H1 (cell line): ENCODE measurements around the gene PDE1C. TPM values are rescaled to one million over a fixed set of nuclear protein-coding genes. Genes with fewer than 3 reads are reported as not detected.

Source experiments
- CTCF ChIA-PET: fragments of 300-600 bp; sonication (Branson Sonifier 250); formaldehyde crosslinking; loops from one replicate; lab custom pipeline; 2021; ENCODE audit not compliant: partially characterized antibody; lab: Charles Lee
- POLR2A ChIA-PET: fragments of 300-600 bp; sonication (Branson Sonifier 250); formaldehyde crosslinking; loops from one replicate; lab custom pipeline; 2021; ENCODE audit warnings: inconsistent platforms; ENCODE audit not compliant: partially characterized antibody; lab: Charles Lee
- DNase-seq, 2 experiments: peaks; one replicate each; pipeline versions ENCODE4 v3.0.0 to v3.0.0-alpha.2; 2010 to 2022; ENCODE audit warnings: low spot score in 2 of 2, low read depth in 1 of 2, mixed read lengths in 1 of 2
- FAIRE-seq: peaks from 2 replicates; lab custom pipeline; 2011; peaks lifted over from hg19 to GRCh38; lab: Jason Lieb, UNC
- H2AFZ ChIP-seq: 2 replicates; pipeline ENCODE4 v1.8.1; 2012; ENCODE audit warnings: low read length, inconsistent platforms
- H2AK5ac ChIP-seq: 2 replicates; pipeline ENCODE4 v1.6.1; 2013; ENCODE audit warnings: low read depth, low read length
- H2BK120ac ChIP-seq: replicated peaks from 2 replicates; pipeline ENCODE3; 2013; ENCODE audit warnings: low read depth, low read length, inconsistent platforms
- H2BK12ac ChIP-seq: 2 replicates; pipeline ENCODE4 v1.6.1; 2013; ENCODE audit warnings: low read depth, low read length
- H2BK15ac ChIP-seq: 2 replicates; pipeline ENCODE4 v1.6.1; 2013; ENCODE audit warnings: low read length
- H2BK20ac ChIP-seq: 2 replicates; pipeline ENCODE4 v1.6.1; 2013; ENCODE audit warnings: low read length
- H2BK5ac ChIP-seq: 2 replicates; pipeline ENCODE4 v1.6.1; 2013; ENCODE audit warnings: low read depth, low read length
- H3K14ac ChIP-seq: 2 replicates; pipeline ENCODE4 v1.6.1; 2013; ENCODE audit warnings: inconsistent platforms; ENCODE audit not compliant: insufficient read length
- H3K18ac ChIP-seq: 2 replicates; pipeline ENCODE4 v1.6.1; 2013; ENCODE audit warnings: low read length; ENCODE audit errors: extremely low read depth
- H3K23ac ChIP-seq: 2 replicates; pipeline ENCODE4 v1.6.1; 2013; ENCODE audit warnings: inconsistent platforms; ENCODE audit not compliant: insufficient read length
- H3K23me2 ChIP-seq: 2 replicates; pipeline ENCODE4 v1.6.1; 2013; ENCODE audit warnings: low read depth, low read length
- H3K27ac ChIP-seq: 2 replicates; pipeline ENCODE4 v1.6.1; 2011; ENCODE audit warnings: low read depth, low read length, inconsistent platforms
- H3K27me3 ChIP-seq, 4 experiments: replicated peaks in 1 of 4; 1 replicate in 1 of 4; 2 replicates in 3 of 4; pipeline versions ENCODE4 v1.6.1 to v1.8.1; 2011 to 2013; ENCODE audit warnings: low read length in 3 of 4, mild to moderate bottlenecking in 3 of 4, inconsistent platforms in 2 of 4, mixed read lengths in 2 of 4, moderate library complexity in 1 of 4; ENCODE audit not compliant: control insufficient read depth in 3 of 4, insufficient read depth in 3 of 4; ENCODE audit errors: extremely low read depth in 1 of 4
- H3K36me3 ChIP-seq, 4 experiments: 2 replicates each; pipeline versions ENCODE4 v1.6.1 to v1.8.1; 2011 to 2013; ENCODE audit warnings: mild to moderate bottlenecking in 4 of 4, low read length in 3 of 4, moderate library complexity in 2 of 4, control low read depth in 1 of 4, inconsistent platforms in 1 of 4; ENCODE audit not compliant: insufficient read depth in 4 of 4, control insufficient read depth in 2 of 4
- H3K4ac ChIP-seq: replicated peaks from 2 replicates; pipeline ENCODE3; 2013; ENCODE audit warnings: low read length, low read depth, mixed read lengths, inconsistent platforms; ENCODE audit not compliant: insufficient read length
- H3K4me1 ChIP-seq, 4 experiments: replicated peaks in 1 of 4; 1 replicate in 1 of 4; 2 replicates in 3 of 4; pipeline versions ENCODE4 v1.6.1 to v1.8.1; 2011 to 2013; ENCODE audit warnings: low read length in 3 of 4, inconsistent platforms in 2 of 4, mixed read lengths in 1 of 4; ENCODE audit not compliant: insufficient read depth in 4 of 4, control insufficient read depth in 3 of 4
- H3K4me2 ChIP-seq, 2 experiments: 2 replicates each; pipeline versions ENCODE4 v1.6.1 to v1.8.1; 2011 to 2013; ENCODE audit warnings: low read depth in 2 of 2, low read length in 2 of 2, control low read depth in 1 of 2, inconsistent platforms in 1 of 2, mild to moderate bottlenecking in 1 of 2; ENCODE audit not compliant: insufficient read depth in 1 of 2
- H3K4me3 ChIP-seq, 4 experiments: fragments of 200-600, 300-600 bp in 1 of 4; sonication (generic), shearing (Covaris generic), sonication (Bioruptor Twin) in 1 of 4; 2 replicates each; pipeline versions ENCODE4 v1.5.1 to v1.8.1; 2011 to 2016; ENCODE audit warnings: low read length in 4 of 4, low read depth in 3 of 4, control low read depth in 2 of 4, inconsistent platforms in 2 of 4, mild to moderate bottlenecking in 2 of 4, mixed read lengths in 1 of 4, moderate library complexity in 1 of 4; ENCODE audit not compliant: insufficient read depth in 2 of 4; ENCODE audit errors: extremely low read depth in 1 of 4
- H3K56ac ChIP-seq: replicated peaks from 2 replicates; pipeline ENCODE3; 2013; ENCODE audit warnings: low read depth, mild to moderate bottlenecking, mixed read lengths, low read length, inconsistent platforms; ENCODE audit not compliant: insufficient read length
- H3K79me1 ChIP-seq: 2 replicates; pipeline ENCODE4 v1.6.1; 2013; ENCODE audit warnings: low read depth, low read length, control low read depth
- H3K79me2 ChIP-seq, 2 experiments: 2 replicates each; pipeline versions ENCODE4 v1.6.1 to v1.8.1; 2012 to 2013; ENCODE audit warnings: low read length in 2 of 2, mild to moderate bottlenecking in 2 of 2, inconsistent platforms in 1 of 2; ENCODE audit not compliant: insufficient read depth in 2 of 2, control insufficient read depth in 1 of 2
- H3K9ac ChIP-seq, 4 experiments: replicated peaks in 1 of 4; 1 replicate in 1 of 4; 2 replicates in 3 of 4; pipeline versions ENCODE4 v1.6.1 to v1.8.1; 2011 to 2013; ENCODE audit warnings: low read depth in 3 of 4, low read length in 3 of 4, control low read depth in 2 of 4, mild to moderate bottlenecking in 2 of 4, moderate library complexity in 2 of 4, inconsistent platforms in 1 of 4; ENCODE audit errors: extremely low read depth in 1 of 4
- H3K9me3 ChIP-seq, 2 experiments: 2 replicates each; pipeline versions ENCODE4 v1.6.1 to v1.8.1; 2012 to 2013; ENCODE audit warnings: mild to moderate bottlenecking in 2 of 2, moderate library complexity in 2 of 2, control low read depth in 1 of 2, inconsistent platforms in 1 of 2, low read depth in 1 of 2, low read length in 1 of 2, mixed read lengths in 1 of 2; ENCODE audit not compliant: insufficient read depth in 2 of 2
- H4K20me1 ChIP-seq, 2 experiments: replicated peaks in 1 of 2; 2 replicates each; pipeline versions ENCODE3 to v1.8.1; 2011 to 2013; ENCODE audit warnings: inconsistent platforms in 2 of 2, low read length in 2 of 2, mild to moderate bottlenecking in 1 of 2; ENCODE audit not compliant: insufficient read depth in 2 of 2, control insufficient read depth in 1 of 2
- H4K5ac ChIP-seq: 2 replicates; pipeline ENCODE4 v1.6.1; 2013; ENCODE audit warnings: low read length, low read depth, mixed read lengths, inconsistent platforms; ENCODE audit not compliant: insufficient read length
- H4K8ac ChIP-seq: 2 replicates; pipeline ENCODE4 v1.8.0; 2013; ENCODE audit warnings: mild to moderate bottlenecking, moderate library complexity, low read length, inconsistent platforms; ENCODE audit not compliant: insufficient read depth; ENCODE audit errors: extremely low read depth
- H4K91ac ChIP-seq: replicated peaks from 2 replicates; pipeline ENCODE3; 2013; ENCODE audit warnings: low read length, mixed read lengths, inconsistent platforms; ENCODE audit not compliant: insufficient read length
- ASH2L ChIP-seq: fragments of 200-600, 300-600 bp; sonication (generic); IDR thresholded peaks from one replicate; pipeline ENCODE4 v1.7.1; 2017; ENCODE audit warnings: low read length
- CREB1 ChIP-seq: IDR thresholded peaks from 2 replicates; pipeline ENCODE4 v1.6.1; 2012; ENCODE audit warnings: inconsistent platforms
- EP300 ChIP-seq, 2 experiments: IDR thresholded peaks; 1 replicate in 1 of 2; 2 replicates in 1 of 2; pipeline ENCODE4 v1.6.1; 2011 to 2012; ENCODE audit warnings: low read depth in 2 of 2, low read length in 2 of 2, mild to moderate bottlenecking in 2 of 2, borderline replicate concordance in 1 of 2, inconsistent platforms in 1 of 2, moderate library complexity in 1 of 2
- FOSL1 ChIP-seq: IDR thresholded peaks from 2 replicates; pipeline ENCODE4 v1.6.1; 2011; ENCODE audit warnings: mild to moderate bottlenecking, low read depth, low read length, moderate library complexity; ENCODE audit not compliant: insufficient read depth
- NANOG ChIP-seq: IDR thresholded peaks from 2 replicates; pipeline ENCODE4 v1.6.1; 2011; ENCODE audit warnings: low read length, low read depth, mild to moderate bottlenecking, inconsistent platforms; ENCODE audit not compliant: insufficient read depth, poor library complexity, severe bottlenecking
- RAD21 ChIP-seq, 2 experiments: IDR thresholded peaks in 1 of 2; conservative IDR thresholded peaks in 1 of 2; 2 replicates each; pipeline ENCODE4 v1.6.1; 2011; ENCODE audit warnings: low read depth in 2 of 2, low read length in 2 of 2, improper control_type of control experiment in 1 of 2, inconsistent platforms in 1 of 2, mild to moderate bottlenecking in 1 of 2, moderate library complexity in 1 of 2
- RNF2 ChIP-seq: fragments of 200-900, 300-1000 bp; sonication (generic); IDR thresholded peaks from 2 replicates; pipeline ENCODE4 v1.7.1; 2016; ENCODE audit warnings: borderline replicate concordance, low read depth, mild to moderate bottlenecking, antibody characterized with exemption, low read length; ENCODE audit not compliant: poor library complexity, severe bottlenecking; ENCODE audit errors: missing control alignments
- RXRA ChIP-seq: IDR thresholded peaks from 2 replicates; pipeline ENCODE4 v1.6.1; 2011; ENCODE audit warnings: low read depth, mild to moderate bottlenecking, low read length, moderate library complexity; ENCODE audit not compliant: insufficient read depth
- SIX5 ChIP-seq: IDR thresholded peaks from 2 replicates; pipeline ENCODE4 v1.6.1; 2011; ENCODE audit warnings: mild to moderate bottlenecking, low read depth, low read length
- TAF1 ChIP-seq: IDR thresholded peaks from 2 replicates; pipeline ENCODE4 v1.6.1; 2011; ENCODE audit warnings: mild to moderate bottlenecking, low read depth, low read length
- USF2 ChIP-seq: IDR thresholded peaks from 2 replicates; pipeline ENCODE4 v1.6.1; 2011; ENCODE audit warnings: low read length, improper control_type of control experiment
- WGBS, 2 experiments: shearing (Covaris generic) in 1 of 2; methylation state at CpG; one replicate each; pipeline versions ENCODE4 v1.1.6 to v1.1.7; 2013 to 2015; ENCODE audit warnings: low lambda C conversion rate in 2 of 2, mixed read lengths in 2 of 2, inconsistent platforms in 1 of 2, low coverage in 1 of 2, missing lambda C conversion rate in 1 of 2; ENCODE audit not compliant: insufficient replicate concordance in 2 of 2, insufficient coverage in 1 of 2, insufficient read length in 1 of 2; ENCODE audit errors: extremely low coverage in 1 of 2, missing lambda C conversion rate in 1 of 2; 5-methylcytosine and 5-hydroxymethylcytosine counted together
- polyA plus RNA-seq, 7 experiments: library from polyadenylated mRNA; depleted of rRNA in 3 of 7; stranded (reverse) in 5 of 7; unstranded in 2 of 7; fragments of >200 nt in 5 of 7; fragments of 200-250 nt in 2 of 7; gene quantifications; 1 replicate in 5 of 7; 2 replicates in 1 of 7; 4 replicates in 1 of 7; pipeline versions ENCODE4 v1.2.1 to v1.2.3, GENCODE V29; 2011 to 2013; ENCODE audit warnings: missing spikeins in 2 of 7, mixed read lengths in 2 of 7
- total RNA-seq: library from RNA; stranded (reverse); fragmentation: NEBNext Ultra II Directional; extraction: Animal tissue kit (Norgen Biotek cat#: 25700); gene quantifications from 2 replicates; pipeline ENCODE4 v1.2.1, GENCODE V29; 2021

The PDE1C gene
- total and polyA plus RNA-seq, 2 of the 8 experiments (the other 6 are each of a cell fraction or from before 2014, with no cell fraction given): 0.11 to 1.1 TPM

- 94% methylated on average over 11 of the region's 11 CpGs; no CpG with 5 or more reads in 1 of the 2 experiments for WGBS, 2 experiments
- no peak overlapping the region for H3K4me3 ChIP-seq
- H3K4ac ChIP-seq: no peak overlapping the region
- no peaks in the 10 kb centered on the region for H4K20me1 ChIP-seq
- no peak overlapping the region for H3K18ac ChIP-seq
- H4K91ac ChIP-seq: no peak overlapping the region
- peaks cover 28 to 52% (median 44%) of the 10 kb centered on the region in 4 experiments for H3K27me3 ChIP-seq
- no peaks in the 10 kb centered on the region for H3K9me3 ChIP-seq
- no peak overlapping the region for H4K5ac ChIP-seq
- H2BK120ac ChIP-seq: no peak overlapping the region
- H2BK20ac ChIP-seq: no peak overlapping the region
- H2BK12ac ChIP-seq: no peak overlapping the region
- H2AK5ac ChIP-seq: no peak overlapping the region
- no peak overlapping the region for H2BK15ac ChIP-seq
- H2AFZ ChIP-seq: no peak overlapping the region
- H3K27ac ChIP-seq: no peak overlapping the region
- no peak overlapping the region for H4K8ac ChIP-seq
- no peak overlapping the region for H3K56ac ChIP-seq
- H3K23ac ChIP-seq: no peak overlapping the region
- no peaks in the 10 kb centered on the region for H3K36me3 ChIP-seq
- H3K4me2 ChIP-seq: no peak overlapping the region
- no peak overlapping the region for H2BK5ac ChIP-seq
- DNase-seq (no peak), FAIRE-seq (no peak)
- peaks cover 10% of the 10 kb centered on the region; the same call in 1 of the 2 replicates for H3K23me2 ChIP-seq
- H3K4me1 ChIP-seq: no peaks in the 10 kb centered on the region; a peak in 1 of 7 replicates
- H3K79me2 ChIP-seq: no peaks in the 10 kb centered on the region
- H3K79me1 ChIP-seq: no peaks in the 10 kb centered on the region
- H3K9ac ChIP-seq: no peak overlapping the region
- ChIA-PET CTCF (interaction anchor here (1.0 to 3.2 kb wide), 4 partner anchors 89 to 286 kb away, joined by 3 to 11 read pairs (median 7); no protein-coding TSS in a partner anchor), POLR2A (no interaction called here)
- no peak overlapping the region for H3K14ac ChIP-seq
- TF ChIP-seq CREB1: no peak
- TF ChIP-seq RNF2: no peak
- no peak for TF ChIP-seq RAD21 (IDR thresholded peaks at IDR 0.05 in 1 of 2, conservative IDR thresholded peaks at IDR 0.05 in 1 of 2; ENCODE audit: low read depth in 2 of 2, low read length in 2 of 2)
- TF ChIP-seq TAF1: no peak
- no peak for TF ChIP-seq NANOG
- TF ChIP-seq FOSL1: no peak
- TF ChIP-seq RXRA: no peak
- no peak for TF ChIP-seq EP300 (IDR thresholded peaks at IDR 0.05; ENCODE audit: borderline replicate concordance in 1 of 2, low read depth in 2 of 2, low read length in 2 of 2)
- TF ChIP-seq ASH2L: no peak
- no peak for TF ChIP-seq SIX5
- no peak for TF ChIP-seq USF2
Measured at GRCh38 chr7:32068411-32069101, 1.7 kb downstream of the PDE1C start.
